NCI-H1417 treated with DMSO at 0.1 percent for 48 hours (cell line): Measurements from ENCODE around the gene TRIM24.
"Not testable (repeated sequence)": the region's sequence is repeated elsewhere in the genome, so short reads cannot be mapped to it uniquely, and the experiment has no call there.

Source experiments
- DNase-seq: peaks from one replicate; lab custom pipeline; 2025; lab: John Stamatoyannopoulos, UW

The TRIM24 gene

DNA sequence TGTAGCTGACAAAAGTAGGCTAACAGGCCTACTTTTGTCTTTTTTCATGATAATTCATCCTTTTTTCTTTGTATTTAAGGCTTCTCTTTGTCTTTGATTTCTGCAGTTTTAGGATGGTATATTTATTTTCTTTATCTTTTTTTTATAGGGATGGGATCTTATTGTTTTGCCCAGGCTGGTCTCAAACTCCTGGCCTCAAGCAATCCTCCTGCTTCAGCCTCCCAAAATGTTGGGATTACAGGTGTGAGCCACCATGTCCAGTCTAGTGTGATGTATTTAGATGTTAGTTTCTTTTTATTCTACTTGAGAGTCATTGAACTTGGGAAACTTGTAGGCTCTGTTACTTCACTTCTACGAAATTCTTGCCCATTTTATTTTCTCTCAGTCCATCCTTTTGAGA lies 35.4 kb downstream of the TRIM24 start:
- no peak for DNase-seq

DNA sequence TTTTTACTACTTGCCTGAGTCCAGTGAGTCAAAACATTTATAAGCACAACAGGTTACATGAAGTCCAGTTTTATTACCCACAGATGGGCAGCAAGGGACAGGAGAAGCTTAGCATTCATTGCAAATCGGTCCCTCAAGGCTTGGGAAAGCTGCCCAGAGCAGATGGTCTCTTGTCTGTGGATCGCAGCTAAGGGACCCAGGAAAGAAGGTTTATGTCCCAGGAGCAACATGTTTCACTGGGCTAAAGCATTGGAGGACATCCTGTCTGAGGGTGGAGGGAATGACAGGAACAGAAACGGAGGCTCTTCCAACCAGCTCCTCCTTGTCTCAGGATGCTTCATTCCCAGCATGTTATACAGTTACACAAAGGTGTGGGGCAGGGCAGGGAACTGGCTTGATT lies 39.3 kb downstream of the TRIM24 start:
- no peak for DNase-seq

DNA sequence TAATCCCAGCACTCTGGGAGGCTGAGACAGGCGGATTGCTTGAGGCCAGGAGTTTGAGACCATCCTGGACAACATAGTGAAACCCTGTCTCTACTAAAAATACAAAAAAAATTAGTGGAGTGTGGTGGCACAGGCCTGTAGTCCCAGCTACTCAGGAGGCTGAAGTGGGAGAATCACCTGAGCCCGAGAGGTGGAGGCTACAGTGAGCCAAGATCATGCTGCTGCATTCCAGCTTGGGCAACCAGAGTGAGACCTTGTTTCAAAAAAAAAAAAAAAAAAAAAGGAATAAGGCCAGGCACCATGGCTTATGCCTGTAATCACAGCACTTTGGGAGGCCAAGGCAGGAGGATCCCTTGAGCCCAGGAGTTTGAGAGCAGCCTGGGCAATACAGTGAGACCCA lies 40.2 kb downstream of the TRIM24 start:
- DNase-seq: not testable (repeated sequence)

DNA sequence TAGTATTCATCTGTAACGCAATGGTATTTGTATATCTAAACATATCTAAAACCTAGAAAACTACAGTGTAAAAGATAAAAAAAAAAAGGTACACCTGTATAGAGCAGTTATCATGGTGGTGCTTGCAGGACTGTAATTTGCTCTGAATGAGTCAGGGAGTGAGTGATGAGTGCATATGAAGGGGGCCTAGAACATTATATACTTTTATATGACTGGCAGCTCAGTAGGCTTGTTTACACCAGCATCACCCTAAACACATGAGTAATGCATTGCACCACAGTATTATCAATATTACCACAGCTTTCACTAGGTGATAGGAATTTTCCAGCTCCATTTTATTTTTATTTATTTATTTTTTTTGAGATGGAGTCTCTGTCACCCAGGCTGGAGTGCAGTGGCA lies 40.8 kb downstream of the TRIM24 start:
- no peak for DNase-seq

DNA sequence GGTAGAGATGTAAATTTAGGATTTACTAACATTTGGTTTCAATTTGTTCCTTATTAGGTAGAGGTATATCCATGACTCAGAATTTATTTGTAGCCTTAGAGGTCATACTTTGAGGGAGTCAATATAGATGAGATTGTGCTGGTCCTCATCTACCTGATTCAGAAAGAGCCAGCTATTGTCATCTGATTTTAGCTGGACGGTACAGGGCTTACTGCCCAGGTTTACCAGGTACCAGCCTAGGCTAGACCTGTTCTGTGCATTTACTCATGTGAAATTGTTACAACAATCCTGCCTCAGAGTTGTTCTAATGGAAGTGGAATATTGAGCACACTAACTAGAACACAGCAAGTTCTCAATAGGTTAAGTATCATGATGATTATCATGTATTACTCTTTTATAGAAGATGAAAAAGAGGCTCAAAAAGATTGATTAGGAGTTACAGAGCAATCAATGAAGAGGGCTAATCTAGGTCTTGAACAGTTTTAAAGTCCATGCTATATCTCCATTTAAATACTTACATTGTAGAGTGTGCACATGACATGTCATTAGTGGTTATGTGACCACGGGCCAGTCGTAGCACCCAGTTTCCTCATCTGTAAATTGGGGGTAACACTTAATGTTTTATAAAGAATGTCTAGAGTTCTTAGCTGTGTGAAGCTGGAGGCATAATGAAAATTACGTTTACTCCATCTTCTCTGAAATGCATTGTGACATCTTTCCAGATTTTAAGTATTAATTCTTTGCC lies 42.1 kb downstream of the TRIM24 start:
- DNase-seq: no peak

DNA sequence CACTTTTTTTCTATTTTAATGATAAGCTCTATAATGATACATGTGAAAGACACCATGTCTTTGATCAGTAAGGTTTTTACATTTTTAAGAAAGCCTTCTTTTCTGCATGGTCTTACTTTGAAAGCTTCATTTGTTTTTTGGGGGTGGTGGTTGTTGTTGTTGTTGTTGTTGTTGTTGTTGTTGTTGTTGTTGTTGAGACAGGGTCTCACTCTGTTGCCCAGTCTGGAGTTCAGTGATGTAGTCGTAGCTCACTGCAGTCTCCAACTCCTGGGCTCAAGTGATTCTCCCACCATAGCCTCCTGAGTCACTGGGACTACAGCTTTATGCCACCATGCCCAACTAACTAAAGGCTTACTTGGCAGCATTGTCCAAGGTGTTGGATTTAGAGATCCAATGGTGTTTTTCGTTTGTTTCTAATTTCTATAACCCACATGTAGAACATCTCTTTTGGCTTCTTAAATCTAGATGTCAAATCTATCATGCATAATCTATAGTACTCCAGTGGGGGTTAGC lies 45.4 kb downstream of the TRIM24 start:
- no peak for DNase-seq

DNA sequence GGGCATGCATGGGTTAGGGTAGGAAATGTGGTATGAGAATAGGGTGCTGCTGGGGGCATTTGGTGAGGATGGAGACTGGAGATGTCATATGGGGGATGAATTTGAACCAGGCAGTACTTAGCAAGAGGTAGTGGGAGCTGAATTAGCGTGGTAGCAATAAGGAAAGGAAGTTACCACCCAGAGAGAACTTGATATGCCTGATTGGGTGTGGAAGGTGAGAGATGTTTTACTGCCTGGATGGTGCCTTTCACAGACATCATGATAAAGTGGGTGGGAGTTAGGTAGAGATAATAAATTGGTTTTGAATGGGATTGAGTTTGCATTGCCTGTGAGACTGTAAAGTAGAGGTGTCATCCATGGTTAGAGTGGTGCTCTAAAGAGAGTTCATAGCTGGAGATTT lies 46.7 kb downstream of the TRIM24 start:
- no peak for DNase-seq

DNA sequence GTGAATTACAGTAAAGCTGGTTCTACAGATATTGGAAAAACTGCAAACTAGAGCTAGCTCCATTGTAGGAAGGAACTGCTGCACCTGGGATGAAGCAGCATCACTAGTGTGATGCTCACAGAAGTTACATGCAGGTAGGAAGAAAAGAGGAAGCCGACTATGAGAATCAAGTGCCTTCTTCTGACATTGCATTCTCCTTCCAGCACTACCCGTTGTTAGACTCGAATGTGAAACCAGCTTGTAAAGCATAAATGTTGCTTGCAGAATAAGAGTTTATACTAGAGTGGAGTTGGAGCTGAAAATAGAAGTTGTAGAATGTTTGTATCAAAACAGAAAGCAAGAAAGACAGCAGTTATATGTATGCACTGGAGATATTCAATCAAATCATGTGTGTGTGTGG lies 49.9 kb downstream of the TRIM24 start:
- no peak for DNase-seq

DNA sequence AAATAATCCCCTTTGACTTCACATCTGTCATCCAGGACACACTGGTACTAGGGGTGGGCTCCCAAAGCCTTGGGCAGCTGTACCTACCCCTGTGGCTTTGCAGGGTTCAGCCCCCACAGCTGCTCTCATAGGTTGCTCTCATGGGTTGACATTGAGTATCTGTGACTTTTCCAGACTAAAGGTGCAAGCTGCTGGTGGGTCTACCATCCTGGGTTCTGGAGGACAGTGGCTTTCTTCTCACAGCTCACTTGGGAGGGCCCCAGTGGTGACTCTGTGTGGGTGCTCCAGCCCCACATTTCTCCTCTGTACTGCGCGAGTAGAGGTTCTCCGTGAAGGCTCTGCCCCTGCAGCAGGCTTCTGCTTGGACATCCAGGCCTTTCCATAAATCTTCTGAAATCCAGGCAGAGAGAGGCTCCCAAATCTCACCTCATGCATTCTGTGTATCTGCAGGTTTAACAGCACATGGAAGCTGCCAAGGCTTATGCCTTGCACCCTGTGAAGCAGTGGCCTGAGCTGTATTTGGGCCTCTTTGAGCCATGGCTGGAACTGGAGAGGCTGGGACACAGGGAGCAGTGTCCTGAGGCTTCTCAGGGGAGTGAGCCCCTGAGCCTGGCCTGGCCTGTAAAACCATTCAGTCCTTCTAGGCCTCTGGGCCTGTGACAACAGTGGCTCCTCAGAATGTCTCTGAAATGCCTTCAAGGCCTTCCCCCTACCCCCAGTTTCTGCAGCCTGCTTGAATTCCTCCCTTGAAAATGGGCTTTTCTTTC lies 52.2 kb downstream of the TRIM24 start:
- no peak for DNase-seq

DNA sequence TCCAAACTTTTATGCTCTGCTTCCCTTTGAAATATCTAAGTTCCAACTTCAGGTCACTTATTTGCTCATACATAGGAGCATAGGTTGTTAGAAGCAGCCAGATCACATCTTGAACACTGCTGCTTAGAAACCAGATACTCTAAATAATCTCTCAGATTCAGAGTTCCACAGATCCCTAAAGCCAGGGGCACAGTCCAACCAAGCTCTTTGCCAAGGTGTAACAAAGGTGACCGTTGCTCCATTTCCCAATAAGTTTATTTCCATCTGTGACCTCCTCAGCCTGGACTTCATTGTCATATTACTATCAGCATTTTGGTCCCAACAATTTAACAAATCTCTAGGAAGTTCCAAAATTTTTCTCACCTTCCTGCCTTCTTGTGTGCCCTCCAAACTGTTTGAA lies 52.8 kb downstream of the TRIM24 start:
- no peak for DNase-seq

DNA sequence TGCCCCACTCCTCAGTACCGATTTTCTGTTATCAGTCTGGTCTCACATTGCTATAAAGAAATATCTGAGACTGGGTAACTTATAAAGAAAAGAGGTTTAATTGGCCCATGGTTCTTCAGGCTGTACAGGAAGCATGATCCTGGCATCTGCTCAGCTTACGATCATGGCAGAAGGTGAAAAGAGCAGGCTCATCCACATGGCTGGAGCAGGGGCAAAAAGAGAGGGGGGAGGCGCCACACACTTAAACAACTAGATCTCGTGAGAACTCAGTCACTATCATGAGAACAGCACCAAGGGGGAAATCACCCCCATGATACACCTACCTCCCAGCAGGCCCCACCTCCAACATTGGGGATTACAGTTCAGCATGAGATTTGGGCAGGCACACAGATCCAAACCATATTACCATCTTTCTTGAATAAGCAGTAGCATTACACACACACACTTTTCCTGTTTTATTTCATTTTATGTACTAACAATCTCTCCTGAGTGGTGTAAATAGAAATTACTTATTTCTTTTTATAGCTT lies 53.3 kb downstream of the TRIM24 start:
- DNase-seq: no peak

DNA sequence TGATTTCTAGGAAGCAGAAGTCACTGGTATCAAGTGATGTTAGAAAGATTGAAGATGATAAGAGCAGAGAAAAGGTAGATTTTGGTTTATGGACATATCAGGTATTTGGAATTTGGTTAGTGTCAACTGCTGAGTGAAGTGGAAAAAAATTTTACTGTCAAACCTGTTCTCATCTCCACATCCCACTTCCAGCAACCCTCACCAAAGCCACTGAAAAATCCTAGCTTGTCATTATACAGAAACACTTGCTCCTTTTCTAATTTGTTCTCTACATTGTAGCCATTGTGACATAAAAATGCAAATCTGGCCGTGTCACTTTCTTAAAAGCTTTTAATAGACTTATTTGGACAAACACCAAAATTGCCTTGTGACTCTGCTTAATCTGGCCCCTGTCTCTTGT lies 54.0 kb downstream of the TRIM24 start:
- DNase-seq: no peak

DNA sequence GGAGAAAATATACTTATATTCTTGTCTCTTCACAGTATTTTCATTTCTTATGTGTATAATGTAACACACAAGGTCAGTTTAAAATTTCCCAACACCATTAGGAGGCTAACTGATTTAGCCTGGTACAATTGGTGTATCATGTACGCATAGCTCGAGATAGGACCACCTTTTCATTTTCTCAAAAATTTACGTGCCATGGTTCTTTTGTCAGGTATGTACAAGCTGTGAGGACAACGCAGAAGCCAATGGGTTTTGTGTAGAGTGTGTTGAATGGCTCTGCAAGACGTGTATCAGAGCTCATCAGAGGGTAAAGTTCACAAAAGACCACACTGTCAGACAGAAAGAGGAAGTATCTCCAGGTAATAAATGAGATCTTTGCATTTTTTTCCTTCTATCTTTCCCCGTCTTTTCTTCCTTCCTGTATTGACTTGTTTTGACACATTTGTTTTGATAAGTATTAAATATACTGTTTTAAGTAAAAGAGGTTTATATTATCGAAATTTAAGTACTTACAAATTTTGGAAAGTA lies 55.0 kb downstream of the TRIM24 start:
- DNase-seq: no peak

DNA sequence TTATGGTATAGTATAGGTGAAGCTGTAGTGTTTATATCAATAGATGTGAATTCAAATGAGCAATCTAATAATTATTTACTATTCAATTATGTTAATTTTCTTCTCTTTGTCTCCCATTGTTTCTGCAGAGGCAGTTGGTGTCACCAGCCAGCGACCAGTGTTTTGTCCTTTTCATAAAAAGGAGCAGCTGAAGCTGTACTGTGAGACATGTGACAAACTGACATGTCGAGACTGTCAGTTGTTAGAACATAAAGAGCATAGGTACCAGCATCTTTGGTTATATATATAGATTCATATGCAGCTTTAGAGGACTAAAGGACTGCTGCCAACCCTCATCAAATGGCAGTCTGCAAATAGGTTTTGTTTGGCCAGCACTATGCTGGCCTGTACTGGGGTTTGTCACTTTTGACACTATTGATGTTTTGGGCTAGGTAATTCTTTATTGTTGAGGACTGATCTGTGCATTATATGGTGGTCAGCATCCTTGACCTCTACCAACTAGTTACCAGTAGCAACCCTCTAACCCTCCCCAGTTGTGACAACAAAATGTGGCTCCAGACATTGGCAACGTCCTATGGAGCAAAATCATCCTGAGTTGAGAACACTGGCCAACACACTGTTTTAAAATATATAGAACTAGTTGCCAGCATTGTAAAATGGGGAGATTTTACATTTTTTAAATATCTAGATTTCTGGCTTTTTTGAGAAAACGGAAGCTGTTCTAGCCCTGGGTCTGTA lies 59.2 kb downstream of the TRIM24 start:
- no peak for DNase-seq

DNA sequence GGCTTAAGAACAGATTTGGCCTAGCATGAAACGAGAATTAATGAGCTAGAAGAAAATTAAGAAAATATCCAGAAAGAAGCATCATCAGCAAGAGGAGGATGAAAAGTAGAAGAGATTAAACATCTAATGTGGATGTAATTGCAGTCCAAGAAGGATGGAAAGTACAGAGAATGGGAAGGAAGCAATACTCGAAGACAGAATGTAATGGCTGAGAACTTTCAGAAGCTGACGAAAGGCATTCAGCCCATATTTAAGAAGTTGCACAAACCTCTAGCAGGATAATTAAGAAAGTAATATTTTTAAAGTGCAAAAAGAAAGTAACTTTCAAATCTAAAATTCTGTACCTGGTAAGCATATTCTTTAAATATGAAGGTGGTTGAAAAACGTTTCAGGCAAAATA lies 60.7 kb downstream of the TRIM24 start:
- DNase-seq: no peak

DNA sequence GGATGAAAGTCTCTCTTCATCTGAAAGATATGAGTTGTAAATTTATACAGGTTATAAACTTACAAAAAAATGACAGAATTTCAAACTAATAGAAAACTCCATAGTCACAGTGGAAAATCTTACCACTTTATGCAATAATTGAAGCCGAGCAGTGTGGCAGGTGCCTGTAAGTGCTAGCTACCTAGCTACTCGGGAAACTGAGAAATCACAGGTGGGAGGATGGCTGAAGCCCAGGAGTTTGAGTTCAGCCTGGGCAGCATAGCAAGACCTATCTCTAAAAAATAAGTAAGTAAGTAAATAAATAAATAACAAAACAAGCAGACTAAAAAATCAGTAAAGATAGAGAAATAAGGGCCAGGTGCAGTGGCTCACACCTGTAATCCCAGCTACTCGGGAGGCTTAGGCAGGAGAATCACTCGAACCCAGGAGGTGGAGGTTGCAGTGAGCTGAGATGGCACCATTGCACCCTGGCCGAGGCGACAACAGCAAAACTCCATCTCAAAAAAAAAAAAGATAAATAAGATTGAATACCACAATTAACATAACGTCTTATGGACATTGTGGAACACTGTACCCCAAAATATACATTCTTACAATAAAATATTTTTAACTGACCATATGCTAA lies 61.9 kb downstream of the TRIM24 start:
- DNase-seq: no peak

DNA sequence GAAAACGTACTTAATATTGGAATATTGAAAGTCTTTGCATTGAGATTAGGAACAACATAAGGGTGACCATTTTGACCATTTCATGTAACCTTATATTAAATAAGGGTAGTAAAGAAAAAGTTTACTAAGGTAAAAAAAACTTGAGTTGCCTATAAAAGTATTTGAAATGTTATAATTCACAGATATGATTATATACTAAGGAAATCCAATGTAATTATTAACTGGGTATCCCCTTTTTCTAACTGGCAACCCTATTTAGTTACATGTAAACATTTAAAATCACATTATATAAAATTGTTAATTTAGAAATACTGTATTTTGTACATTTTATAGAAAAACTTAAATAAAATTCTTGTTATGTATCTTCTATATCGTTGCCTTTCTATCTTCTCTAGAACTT lies 64.2 kb downstream of the TRIM24 start:
- DNase-seq: no peak

DNA sequence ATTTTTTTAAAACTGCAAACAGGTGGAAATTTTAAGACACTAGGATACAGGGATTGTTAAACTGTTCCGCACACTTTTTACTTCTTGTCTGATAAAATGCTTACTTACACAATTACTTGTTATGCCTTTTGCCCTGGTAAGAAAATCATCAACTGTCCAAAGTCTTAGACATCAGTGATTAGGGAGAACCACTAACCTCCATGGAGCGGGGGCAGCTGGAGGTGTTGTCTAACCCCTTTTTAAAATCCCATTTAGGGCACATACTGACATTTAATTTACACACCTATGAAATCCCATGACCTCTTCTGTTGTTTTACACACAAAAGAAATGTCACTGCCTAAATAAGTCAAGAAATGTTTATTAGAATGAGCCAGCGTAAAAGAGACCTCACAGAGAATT lies 65.7 kb downstream of the TRIM24 start:
- no peak for DNase-seq

DNA sequence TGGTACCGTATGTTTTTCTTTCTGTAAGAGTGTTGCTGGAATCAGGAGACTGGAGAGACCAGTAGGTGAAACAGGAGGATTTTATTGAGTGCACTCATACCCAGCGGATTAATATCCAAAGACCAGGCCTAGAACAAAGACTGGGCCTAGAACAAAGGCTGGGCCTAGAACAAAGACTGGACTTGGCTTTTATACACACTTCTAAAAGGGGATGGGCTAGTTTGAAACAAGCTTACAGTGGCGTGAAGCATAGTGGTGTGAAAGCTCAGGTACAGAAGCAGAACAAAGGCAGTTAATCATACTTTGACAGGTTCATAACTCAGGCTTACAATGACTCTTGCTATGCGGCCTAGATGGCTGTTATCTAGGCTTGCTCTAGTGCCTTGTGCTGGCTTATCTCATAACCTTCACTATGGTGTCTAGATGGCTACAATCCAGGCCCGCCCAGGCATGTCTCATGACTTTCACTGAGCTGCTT lies 67.7 kb downstream of the TRIM24 start:
- no peak for DNase-seq

DNA sequence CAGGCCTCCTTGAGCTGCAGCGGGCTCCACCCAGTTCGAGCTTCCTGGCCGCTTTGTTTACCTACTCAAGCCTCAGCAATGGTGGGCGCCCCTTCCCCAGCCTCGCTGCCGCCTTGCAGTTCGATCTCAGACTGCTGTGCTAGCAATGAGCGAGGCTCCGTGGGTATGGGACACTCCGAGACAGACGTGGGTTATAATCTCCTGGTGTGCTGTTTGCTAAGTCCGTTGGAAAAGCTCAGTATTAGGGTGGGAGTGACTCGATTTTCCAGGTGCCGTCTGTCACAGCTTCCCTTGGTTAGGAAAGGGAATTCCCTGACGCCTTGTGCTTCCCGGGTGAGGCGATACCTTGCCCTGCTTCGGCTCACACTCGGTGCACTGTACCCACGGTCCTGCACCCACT lies 76.8 kb downstream of the TRIM24 start:
- not testable (repeated sequence) for DNase-seq

DNA sequence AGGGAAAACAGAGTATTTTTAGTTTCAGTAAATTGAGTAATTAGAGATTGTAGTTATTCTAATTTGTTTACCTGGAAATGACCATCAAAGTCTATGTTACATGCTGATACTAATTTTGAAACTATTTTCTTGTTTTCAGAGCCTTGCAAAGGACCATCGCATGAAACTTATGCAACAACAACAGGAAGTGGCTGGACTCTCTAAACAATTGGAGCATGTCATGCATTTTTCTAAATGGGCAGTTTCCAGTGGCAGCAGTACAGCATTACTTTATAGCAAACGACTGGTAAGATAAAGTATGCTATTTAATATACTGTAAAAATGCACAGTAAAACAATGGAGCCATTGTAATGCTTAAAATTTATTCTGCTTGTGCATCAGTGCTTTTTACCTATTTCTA lies 78.5 kb downstream of the TRIM24 start:
- no peak for DNase-seq
